ENCODE data around the gene SNORC. TPM values are rescaled to one million over a fixed set of nuclear protein-coding genes. Genes with fewer than 3 reads are reported as not detected.

SNORC gene
- total RNA-seq (2014; rRNA removed; shearing (Covaris generic)) (0.13 and 0.41 TPM in 2 replicates), total RNA-seq (2022) (0.59 and 1.4 TPM in 2 replicates), Bru-seq, nascent RNA (percentile 33 among the genes with signal in this experiment), BruChase-seq, experiment 1, labeled RNA remaining after a 6-hour chase (percentile 28 among the genes with signal in this experiment), BruChase-seq, experiment 2, labeled RNA remaining after a 2-hour chase (percentile 19 among the genes with signal in this experiment)
- long read RNA-seq, partial matches to known transcripts, result 0 of 3 reads
- long read RNA-seq, other reads (novel, unspliced or antisense), result 3 of 3 reads

- H3K36me3 ChIP-seq (ENCODE audit: insufficient read depth, low read length), result no peaks in the 10 kb centered on the region
- POLR2A ChIA-PET, result interaction anchor here (0.5 to 1.0 kb wide), 2 partner anchors 354 to 783 kb away, joined by 3 to 4 read pairs; no protein-coding TSS in a partner anchor
- H3K27ac ChIP-seq (ENCODE audit: low read depth, low read length, poor library complexity, severe bottlenecking), result no peak within 1 kb of the TSS
- intact Hi-C loops (cut with micrococcal nuclease; ENCODE audit: unreplicated experiment), result no loop called here
- CTCF ChIA-PET (ENCODE audit: unreplicated experiment), result no interaction called here
- TF ChIP-seq EZH2phosphoT487 (IDR thresholded peaks at IDR 0.05; ENCODE audit: borderline replicate concordance, low read depth, low read length) (no peak), CTCF (conservative IDR thresholded peaks at IDR 0.05; ENCODE audit: low read length) (no peak)
- DNase-seq (ENCODE audit: low spot score), result no peak
- no peaks in the 10 kb centered on the region for H4K20me1 ChIP-seq (ENCODE audit: insufficient read depth, low read length)
- no TSS peak for BruUV-seq (replicated peaks)
- H3K9me2 ChIP-seq (ENCODE audit: insufficient read depth, low read length), result no peaks in the 10 kb centered on the region
- no peak within 1 kb of the TSS for H2AFZ ChIP-seq (ENCODE audit: low read length)
- H3K4me2 ChIP-seq (ENCODE audit: low read length), result no peak within 1 kb of the TSS
- H3K4me1 ChIP-seq (ENCODE audit: insufficient read depth, low read length, poor library complexity, severe bottlenecking), result no peaks in the 10 kb centered on the region
- no peaks in the 10 kb centered on the region for H3K79me2 ChIP-seq (ENCODE audit: insufficient read depth, low read depth, low read length)
- no peaks in the 10 kb centered on the region for H3K9me3 ChIP-seq (ENCODE audit: low read length)
- no peak within 1 kb of the TSS for H3K4me3 ChIP-seq (ENCODE audit: low read depth, low read length, poor library complexity, severe bottlenecking)
These were observed at the start of gene SNORC for GRCh38 chr2:232870018-232870765. SNORC (plus strand) TSS chr2:232870264; CDS start chr2:232870342, 78 bp downstream.

- Histone ChIP-seq H3K4me2 (ENCODE audit: low read length) (no peak overlapping the region), H3K79me2 (ENCODE audit: insufficient read depth, low read depth, low read length) (no peaks in the 10 kb centered on the region), H3K4me3 (ENCODE audit: low read depth, low read length, poor library complexity, severe bottlenecking) (no peak overlapping the region), H3K36me3 (ENCODE audit: insufficient read depth, low read length) (peaks cover 58% of the 10 kb centered on the region), H3K4me1 (ENCODE audit: insufficient read depth, low read length, poor library complexity, severe bottlenecking) (no peaks in the 10 kb centered on the region), H2AFZ (ENCODE audit: low read length) (no peak overlapping the region), H4K20me1 (ENCODE audit: insufficient read depth, low read length) (no peaks in the 10 kb centered on the region), H3K9me3 (ENCODE audit: low read length) (no peaks in the 10 kb centered on the region), H3K9me2 (ENCODE audit: insufficient read depth, low read length) (no peaks in the 10 kb centered on the region), H3K27ac (ENCODE audit: low read depth, low read length, poor library complexity, severe bottlenecking) (no peak overlapping the region)
- TF ChIP-seq CTCF (conservative IDR thresholded peaks at IDR 0.05; ENCODE audit: low read length), result no peak
- CTCF ChIA-PET (ENCODE audit: unreplicated experiment), result no interaction called here
- intact Hi-C loops (cut with micrococcal nuclease; ENCODE audit: unreplicated experiment), result no loop called here
- BruUV-seq (replicated peaks), result no TSS peak
- POLR2A ChIA-PET, result interaction anchor here (1.1 to 1.6 kb wide), 2 partner anchors 25 to 34 kb away, joined by 3 to 5 read pairs; no protein-coding TSS in a partner anchor
- no peak for DNase-seq (ENCODE audit: low spot score)
These were observed 40.1 kb upstream of the SNORC start for GRCh38 chr2:232829988-232830387.

GRCh38 chr2:232831496-232831895 is 38.6 kb upstream of the SNORC start:
- no peaks in the 10 kb centered on the region for H3K9me3 ChIP-seq (ENCODE audit: low read length)
- intact Hi-C loops (cut with micrococcal nuclease; ENCODE audit: unreplicated experiment), result no loop called here
- no TSS peak for BruUV-seq (replicated peaks)
- H3K79me2 ChIP-seq (ENCODE audit: insufficient read depth, low read depth, low read length), result no peaks in the 10 kb centered on the region
- H3K4me1 ChIP-seq (ENCODE audit: insufficient read depth, low read length, poor library complexity, severe bottlenecking), result no peaks in the 10 kb centered on the region
- TF ChIP-seq EZH2phosphoT487 (IDR thresholded peaks at IDR 0.05; ENCODE audit: borderline replicate concordance, low read depth, low read length) (no peak), CTCF (conservative IDR thresholded peaks at IDR 0.05; ENCODE audit: low read length) (no peak)
- no peak overlapping the region for H2AFZ ChIP-seq (ENCODE audit: low read length)
- H3K4me2 ChIP-seq (ENCODE audit: low read length), result no peak overlapping the region
- H3K9me2 ChIP-seq (ENCODE audit: insufficient read depth, low read length), result no peaks in the 10 kb centered on the region
- H3K4me3 ChIP-seq (ENCODE audit: low read depth, low read length, poor library complexity, severe bottlenecking), result no peak overlapping the region
- H3K36me3 ChIP-seq (ENCODE audit: insufficient read depth, low read length), result peaks cover 62% of the 10 kb centered on the region
- CTCF ChIA-PET (ENCODE audit: unreplicated experiment), result no interaction called here
- no peaks in the 10 kb centered on the region for H4K20me1 ChIP-seq (ENCODE audit: insufficient read depth, low read length)
- POLR2A ChIA-PET, result no interaction called here
- H3K27ac ChIP-seq (ENCODE audit: low read depth, low read length, poor library complexity, severe bottlenecking), result no peak overlapping the region
- DNase-seq (ENCODE audit: low spot score), result no peak

All from OCI-LY7 (cell line).